GM23248 (cell line): ENCODE results near the gene GCNT1. TPM values are rescaled to one million over a fixed set of nuclear protein-coding genes. Genes with fewer than 3 reads are reported as not detected.
"Not testable (repeated sequence)": the region's sequence is repeated elsewhere in the genome, so short reads cannot be mapped to it uniquely, and the experiment has no call there.

Source experiments
- DNase-seq: peaks from one replicate; pipeline ENCODE4 v3.0.0-alpha.2; 2015
- H2AFZ ChIP-seq: fragments of 200-600 bp; sonication (generic); 2 replicates; pipeline ENCODE4 v1.6.1; 2016; ENCODE audit warnings: antibody characterized with exemption
- H3F3A ChIP-seq: fragments of 200-600 bp; sonication (generic); 2 replicates; pipeline ENCODE4 v1.6.1; 2016; ENCODE audit warnings: mild to moderate bottlenecking, antibody characterized with exemption, mixed run types; ENCODE audit not compliant: insufficient read depth
- H3K27ac ChIP-seq: fragments of 200-600 bp; sonication (generic); 2 replicates; pipeline ENCODE4 v1.5.1; 2016; ENCODE audit warnings: mild to moderate bottlenecking
- H3K27me3 ChIP-seq: fragments of 200-600 bp; sonication (generic); replicated peaks from 2 replicates; pipeline ENCODE4 v1.6.1; 2016; ENCODE audit warnings: mild to moderate bottlenecking; ENCODE audit not compliant: insufficient read depth
- H3K36me3 ChIP-seq: fragments of 200-600 bp; sonication (generic); 2 replicates; pipeline ENCODE4 v1.6.1; 2016; ENCODE audit warnings: low read depth, mild to moderate bottlenecking
- H3K4me1 ChIP-seq: fragments of 200-600 bp; sonication (generic); 2 replicates; pipeline ENCODE4 v1.6.1; 2016; ENCODE audit warnings: mild to moderate bottlenecking; ENCODE audit not compliant: insufficient read depth
- H3K4me2 ChIP-seq: fragments of 200-600 bp; sonication (generic); one replicate; pipeline ENCODE4 v1.6.1; 2016; ENCODE audit warnings: mild to moderate bottlenecking; ENCODE audit not compliant: unreplicated experiment
- H3K4me3 ChIP-seq: fragments of 200-600 bp; sonication (generic); 2 replicates; pipeline ENCODE4 v1.5.1; 2016; ENCODE audit warnings: mild to moderate bottlenecking
- H3K79me2 ChIP-seq: fragments of 200-600 bp; sonication (generic); 2 replicates; pipeline ENCODE4 v1.6.1; 2016; ENCODE audit warnings: mild to moderate bottlenecking; ENCODE audit not compliant: insufficient read depth
- H3K9ac ChIP-seq: fragments of 200-600 bp; sonication (generic); 2 replicates; pipeline ENCODE4 v1.6.1; 2016; ENCODE audit warnings: mild to moderate bottlenecking
- H3K9me2 ChIP-seq: fragments of 200-600 bp; sonication (generic); 2 replicates; pipeline ENCODE4 v1.6.1; 2016; ENCODE audit warnings: mixed run types, mild to moderate bottlenecking, moderate library complexity; ENCODE audit not compliant: insufficient read depth
- H3K9me3 ChIP-seq: fragments of 200-600 bp; sonication (generic); one replicate; pipeline ENCODE4 v1.6.1; 2017; ENCODE audit warnings: low read depth
- H4K20me1 ChIP-seq: fragments of 200-600 bp; sonication (generic); 2 replicates; pipeline ENCODE4 v1.6.0; 2016; ENCODE audit not compliant: insufficient read depth
- EZH2 ChIP-seq: fragments of 200-600 bp; sonication (generic); IDR thresholded peaks from 2 replicates; pipeline ENCODE4 v1.6.1; 2018; ENCODE audit warnings: antibody characterized with exemption, mild to moderate bottlenecking; ENCODE audit not compliant: insufficient read depth, poor library complexity, severe bottlenecking
- EZH2phosphoT487 ChIP-seq: fragments of 200-600 bp; sonication (generic); IDR thresholded peaks from 2 replicates; pipeline ENCODE4 v1.6.1; 2018; ENCODE audit warnings: antibody characterized with exemption, moderate library complexity, mild to moderate bottlenecking, low read depth; ENCODE audit not compliant: insufficient read depth
- WGBS, 2 experiments: methylation state at CpG; one replicate each; pipeline ENCODE4 v1.1.6; 2015 to 2017; ENCODE audit warnings: low lambda C conversion rate in 2 of 2, low coverage in 1 of 2; ENCODE audit errors: missing lambda C conversion rate in 2 of 2; 5-methylcytosine and 5-hydroxymethylcytosine counted together
- in situ Hi-C: fragments of 300-500 bp; cut with MboI; formaldehyde crosslinking; loops from 2 replicates; pipeline ENCODE4 v1.15.0; 2020
- polyA plus RNA-seq: library from polyadenylated mRNA; unstranded; fragments of >200 nt; fragmentation: Nextera tagmentation; extraction: Ambion mirVana; gene quantifications from 2 replicates; pipeline ENCODE4 v1.2.1, GENCODE V29; 2016
- total RNA-seq: library from RNA; depleted of rRNA; stranded (reverse); fragments of >200 nt; shearing (Covaris generic); gene quantifications from 2 replicates; pipeline ENCODE4 v1.2.3, GENCODE V29; 2014

Gene GCNT1
- total and polyA plus RNA-seq, 2 experiments from 2014 or later, result 8.5 to 15.2 TPM

DNA sequence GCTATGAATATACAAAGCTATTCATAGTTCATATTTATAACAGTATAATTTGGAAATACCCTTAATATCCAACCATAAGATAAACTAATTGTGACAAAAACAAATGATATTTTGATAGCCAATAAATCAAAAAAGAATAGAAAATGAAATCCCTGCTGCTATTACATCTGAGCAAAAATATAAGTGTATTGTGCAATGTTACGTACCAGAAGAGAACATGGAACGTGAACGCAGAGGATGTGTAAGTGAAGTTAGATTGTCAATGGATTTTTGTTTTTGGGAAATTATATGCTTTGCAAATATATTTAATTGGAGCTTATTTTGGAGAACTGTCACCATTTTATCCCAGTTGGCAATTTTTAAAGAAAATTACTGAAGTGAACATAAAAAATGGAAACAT, 15.4 kb downstream of the GCNT1 start:
- Histone ChIP-seq H3K4me1 (0 out of 2 replicates have a peak, but pooled peaks cover 4% of the 10 kb centered on the region), H4K20me1 (no peaks in the 10 kb centered on the region), H2AFZ (no peak overlapping the region), H3K27ac (no peak overlapping the region), H3K36me3 (no peaks in the 10 kb centered on the region), H3K4me3 (no peak overlapping the region), H3K79me2 (peaks cover 55% of the 10 kb centered on the region), H3K9me2 (no peaks in the 10 kb centered on the region), H3K9me3 (no peaks in the 10 kb centered on the region), H3F3A (no peaks in the 10 kb centered on the region), H3K27me3 (no peaks in the 10 kb centered on the region), H3K9ac (no peak overlapping the region), H3K4me2 (no peak overlapping the region)
- DNase-seq, result no peak
- TF ChIP-seq EZH2phosphoT487 (no peak), EZH2 (no peak)
- in situ Hi-C loops, result no loop called here
- 94 to 95% methylated on average over 3 of the region's 3 CpGs for WGBS, 2 experiments

GRCh38 chr9:76475686-76476085, 16.7 kb downstream of the GCNT1 start:
- Histone ChIP-seq H3K9me2 (no peaks in the 10 kb centered on the region), H3K79me2 (peaks cover 58% of the 10 kb centered on the region), H3K9me3 (no peaks in the 10 kb centered on the region), H3K4me2 (no peak overlapping the region), H2AFZ (no peak overlapping the region), H3K9ac (no peak overlapping the region), H3K27me3 (no peaks in the 10 kb centered on the region), H3K4me3 (no peak overlapping the region), H3K4me1 (0 out of 2 replicates have a peak, but pooled peaks cover 4% of the 10 kb centered on the region), H3K27ac (no peak overlapping the region), H3K36me3 (no peaks in the 10 kb centered on the region), H4K20me1 (no peaks in the 10 kb centered on the region), H3F3A (no peaks in the 10 kb centered on the region)
- DNase-seq, result no peak
- in situ Hi-C loops, result no loop called here
- WGBS, 2 experiments, result 97 to 99% methylated on average over 4 of the region's 4 CpGs
- TF ChIP-seq EZH2phosphoT487, result no peak
- no peak for TF ChIP-seq EZH2

GRCh38 chr9:76477818-76478217, 18.8 kb downstream of the GCNT1 start:
- H2AFZ ChIP-seq, H3K4me2 ChIP-seq, H3K36me3 ChIP-seq, H3K27me3 ChIP-seq, H3K4me1 ChIP-seq, H3K4me3 ChIP-seq, H3K9me2 ChIP-seq, in situ Hi-C loops, H3K9me3 ChIP-seq, DNase-seq, H3K27ac ChIP-seq, H4K20me1 ChIP-seq, H3K9ac ChIP-seq, H3F3A ChIP-seq: not testable (repeated sequence)
- peaks cover 52% of the 10 kb centered on the region for H3K79me2 ChIP-seq
- WGBS, 2 experiments, result 83 to 84% methylated on average over 7 of the region's 7 CpGs

DNA sequence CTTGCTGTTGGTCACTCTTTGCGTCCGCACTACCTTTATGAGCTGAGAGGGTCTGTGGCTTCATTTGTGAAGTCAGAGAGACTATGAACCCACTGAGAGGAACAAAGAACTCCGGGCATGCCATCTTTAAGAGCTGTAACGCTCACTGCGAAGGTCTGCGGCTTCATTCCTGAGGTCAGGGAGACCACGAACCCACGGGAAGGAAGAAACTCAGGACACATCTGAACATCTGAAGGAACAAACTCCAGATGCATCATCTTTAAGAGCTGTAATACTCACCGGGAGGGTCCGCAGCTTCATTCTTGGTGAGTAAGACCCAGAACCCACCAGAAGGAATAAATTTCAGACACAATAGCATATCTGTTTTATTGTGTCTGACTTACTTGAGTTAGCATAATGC, 19.2 kb downstream of the GCNT1 start:
- Histone ChIP-seq H3K4me3 (no peak overlapping the region), H3K27me3 (no peaks in the 10 kb centered on the region), H3K27ac (no peak overlapping the region), H3K9me3 (no peaks in the 10 kb centered on the region), H3F3A (no peaks in the 10 kb centered on the region), H3K9ac (no peak overlapping the region), H3K9me2 (no peaks in the 10 kb centered on the region), H4K20me1 (no peaks in the 10 kb centered on the region), H3K36me3 (no peaks in the 10 kb centered on the region), H3K79me2 (peaks cover 52% of the 10 kb centered on the region), H2AFZ (no peak overlapping the region), H3K4me1 (0 out of 2 replicates have a peak, but pooled peaks cover 1% of the 10 kb centered on the region), H3K4me2 (no peak overlapping the region)
- DNase-seq, result no peak
- TF ChIP-seq EZH2phosphoT487 (no peak), EZH2 (no peak)
- in situ Hi-C loops, result no loop called here
- 96 to 98% methylated on average over 10 of the region's 10 CpGs for WGBS, 2 experiments

DNA sequence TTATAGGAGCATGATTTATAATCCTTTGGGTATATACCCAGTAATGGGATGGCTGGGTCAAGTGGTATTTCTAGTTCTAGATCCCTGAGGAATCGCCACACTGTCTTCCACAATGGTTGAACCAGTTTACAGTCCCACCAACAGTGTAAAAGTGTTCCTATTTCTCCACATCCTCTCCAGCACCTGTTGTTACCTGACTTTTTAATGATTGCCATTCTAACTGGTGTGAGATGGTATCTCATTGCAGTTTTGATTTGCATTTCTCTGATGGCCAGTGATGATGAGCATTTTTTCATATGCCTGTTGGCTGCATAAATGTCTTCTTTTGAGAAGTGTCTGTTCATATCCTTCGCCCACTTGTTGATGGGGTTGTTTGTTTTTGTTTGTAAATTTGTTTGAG, 20.4 kb downstream of the GCNT1 start:
- H3F3A ChIP-seq, H4K20me1 ChIP-seq, H3K27me3 ChIP-seq, H3K4me1 ChIP-seq, H3K9me2 ChIP-seq, H3K9me3 ChIP-seq, H3K27ac ChIP-seq, H3K36me3 ChIP-seq, H3K4me3 ChIP-seq, H3K4me2 ChIP-seq, in situ Hi-C loops, H3K9ac ChIP-seq, H2AFZ ChIP-seq, DNase-seq: not testable (repeated sequence)
- WGBS, 2 experiments, result 95 to 99% methylated on average over 2 of the region's 2 CpGs
- H3K79me2 ChIP-seq, result peaks cover 51% of the 10 kb centered on the region
